ENCODE measurements around the gene NECAB3. TPM values are rescaled to one million over a fixed set of nuclear protein-coding genes. Genes with fewer than 3 reads are reported as not detected.

NECAB3 gene
- total and polyA plus RNA-seq, 2 donors (not counting 3 experiments of a cell fraction or from before 2014, with no cell fraction given) = 18.1 to 22.4 TPM

GRCh38 chr20:33612001-33612400 is 62.2 kb downstream of the NECAB3 start:
- no TSS peak for BruUV-seq (replicated peaks)
- Histone ChIP-seq H3K4me2 (ENCODE audit: insufficient read depth, low read length) (no peak overlapping the region), H3K9me3 (replicated peaks; ENCODE audit: control insufficient read depth, insufficient read depth, low read length) (no peaks in the 10 kb centered on the region), H3K27ac (ENCODE audit: insufficient read depth, low read depth, low read length) (no peak overlapping the region), H3K79me2 (ENCODE audit: control insufficient read depth, insufficient read depth, low read length) (no peaks in the 10 kb centered on the region), H3K4me1 (ENCODE audit: control insufficient read depth, extremely low read depth, insufficient read depth, low read length) (no peaks in the 10 kb centered on the region), H3K27me3 (ENCODE audit: control insufficient read depth in 2 of 2, insufficient read depth in 2 of 2, low read length in 2 of 2) (no peaks in the 10 kb centered on the region), H3K4me3 (replicated peaks in 1 of 3; ENCODE audit: insufficient read depth in 1 of 3, low read depth in 1 of 3, low read length in 3 of 3) (no peak overlapping the region), H3K9ac (replicated peaks; ENCODE audit: extremely low read depth, insufficient read depth, low read length) (no peak overlapping the region), H3K36me3 (ENCODE audit: control insufficient read depth in 2 of 2, extremely low read depth in 1 of 2, insufficient read depth in 2 of 2, low read length in 2 of 2) (peaks cover 0 to 8% of the 10 kb centered on the region in 2 experiments), H4K20me1 (replicated peaks; ENCODE audit: control insufficient read depth, extremely low read depth, insufficient read depth, low read length) (no peaks in the 10 kb centered on the region), H3K9me1 (replicated peaks; ENCODE audit: control insufficient read depth, extremely low read depth, insufficient read depth, low read length) (no peaks in the 10 kb centered on the region), H2AFZ (ENCODE audit: low read depth, low read length) (no peak overlapping the region)
- CTCF ChIA-PET = no interaction called here
- intact Hi-C loops (cut with micrococcal nuclease) (no loop called here), dilution Hi-C loops (cut with MboI; ENCODE audit: extremely low pct_ligation_motif_present, low sequenced_read_pairs) (no loop called here)
- POLR2A ChIA-PET = no interaction called here
- DNase-seq (ENCODE audit: low read depth, low spot score) (no peak), FAIRE-seq (no peak)
- TF ChIP-seq JUN (IDR thresholded peaks at IDR 0.05; ENCODE audit: borderline replicate concordance, insufficient read depth, insufficient read length, low read depth) (no peak), GATA2 (IDR thresholded peaks at IDR 0.05; ENCODE audit: insufficient read depth, insufficient read length, low read depth, low read length) (no peak), FOS (IDR thresholded peaks at IDR 0.05; ENCODE audit: borderline replicate concordance, insufficient read depth, low read length) (no peak), EZH2 (IDR thresholded peaks at IDR 0.05; ENCODE audit: borderline replicate concordance, low read depth, low read length, severe bottlenecking) (no peak), CTCF (IDR thresholded peaks at IDR 0.05; ENCODE audit: extremely low read depth in 1 of 2, insufficient read depth in 1 of 2, low read depth in 1 of 2, low read length in 2 of 2) (no peak)

- Histone ChIP-seq H3K9ac (replicated peaks; ENCODE audit: extremely low read depth, insufficient read depth, low read length) (no peak overlapping the region), H2AFZ (ENCODE audit: low read depth, low read length) (no peak overlapping the region), H3K4me2 (ENCODE audit: insufficient read depth, low read length) (no peak overlapping the region), H4K20me1 (replicated peaks; ENCODE audit: control insufficient read depth, extremely low read depth, insufficient read depth, low read length) (no peaks in the 10 kb centered on the region), H3K4me3 (replicated peaks in 1 of 3; ENCODE audit: insufficient read depth in 1 of 3, low read depth in 1 of 3, low read length in 3 of 3) (no peak overlapping the region), H3K36me3 (ENCODE audit: control insufficient read depth in 2 of 2, extremely low read depth in 1 of 2, insufficient read depth in 2 of 2, low read length in 2 of 2) (peaks cover 0 to 6% of the 10 kb centered on the region in 2 experiments), H3K9me3 (replicated peaks; ENCODE audit: control insufficient read depth, insufficient read depth, low read length) (no peaks in the 10 kb centered on the region), H3K27me3 (ENCODE audit: control insufficient read depth in 2 of 2, insufficient read depth in 2 of 2, low read length in 2 of 2) (no peaks in the 10 kb centered on the region), H3K27ac (ENCODE audit: insufficient read depth, low read depth, low read length) (no peak overlapping the region), H3K79me2 (ENCODE audit: control insufficient read depth, insufficient read depth, low read length) (no peaks in the 10 kb centered on the region), H3K4me1 (ENCODE audit: control insufficient read depth, extremely low read depth, insufficient read depth, low read length) (no peaks in the 10 kb centered on the region), H3K9me1 (replicated peaks; ENCODE audit: control insufficient read depth, extremely low read depth, insufficient read depth, low read length) (no peaks in the 10 kb centered on the region)
- intact Hi-C loops (cut with micrococcal nuclease) (no loop called here), dilution Hi-C loops (cut with MboI; ENCODE audit: extremely low pct_ligation_motif_present, low sequenced_read_pairs) (no loop called here)
- FAIRE-seq = no peak
- CTCF ChIA-PET = no interaction called here
- POLR2A ChIA-PET = no interaction called here
- BruUV-seq (replicated peaks) = no TSS peak
- DNase-seq (ENCODE audit: low read depth, low spot score) = no peak
- TF ChIP-seq JUN (IDR thresholded peaks at IDR 0.05; ENCODE audit: borderline replicate concordance, insufficient read depth, insufficient read length, low read depth) = no peak
- no peak for TF ChIP-seq POLR2A (IDR thresholded peaks at IDR 0.05; ENCODE audit: low read depth, low read length)
- TF ChIP-seq FOS (IDR thresholded peaks at IDR 0.05; ENCODE audit: borderline replicate concordance, insufficient read depth, low read length) = no peak
- TF ChIP-seq CTCF (IDR thresholded peaks at IDR 0.05; ENCODE audit: extremely low read depth in 1 of 2, insufficient read depth in 1 of 2, low read depth in 1 of 2, low read length in 2 of 2) = no peak
- TF ChIP-seq EZH2 (IDR thresholded peaks at IDR 0.05; ENCODE audit: borderline replicate concordance, low read depth, low read length, severe bottlenecking) = no peak
- no peak for TF ChIP-seq GATA2 (IDR thresholded peaks at IDR 0.05; ENCODE audit: insufficient read depth, insufficient read length, low read depth, low read length)
- TF ChIP-seq MAX (IDR thresholded peaks at IDR 0.05; ENCODE audit: insufficient read depth, insufficient read length) = no peak
- TF ChIP-seq POLR2AphosphoS5 (IDR thresholded peaks at IDR 0.05; ENCODE audit: insufficient read depth, low read depth, low read length) = no peak
- no peak for TF ChIP-seq MYC (IDR thresholded peaks at IDR 0.05; ENCODE audit: low read depth, low read length)
These were observed 63.1 kb downstream of the NECAB3 start for GRCh38 chr20:33611106-33611505.

All from endothelial cell of umbilical vein (primary cell).